ENCODE data around the gene OVAAL. TPM values are rescaled to one million over a fixed set of nuclear protein-coding genes. Genes with fewer than 3 reads are reported as not detected.
"Not testable (repeated sequence)": the region's sequence is repeated elsewhere in the genome, so short reads cannot be mapped to it uniquely, and the experiment has no call there.

Gene OVAAL
- total and polyA plus RNA-seq, 4 donors = 0.17 TPM; not detected in 3

DNA sequence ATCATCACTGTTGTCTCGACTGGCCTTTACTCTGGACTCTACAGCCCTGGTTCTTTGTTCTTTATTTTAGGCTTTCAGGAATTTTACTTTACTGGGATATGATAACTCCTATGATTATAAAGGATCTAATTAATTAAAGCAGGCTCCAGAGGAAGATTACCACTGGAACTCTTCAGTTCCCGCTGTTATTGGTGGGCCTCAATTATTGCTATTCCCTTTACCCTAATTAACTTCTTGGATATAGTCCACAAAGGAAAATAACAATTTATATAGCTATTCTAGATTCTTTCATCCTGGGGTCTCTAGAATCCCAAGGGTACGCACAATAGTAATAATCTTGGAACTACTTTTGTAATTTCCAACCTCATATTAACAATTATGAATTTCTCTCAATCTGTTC lies 8.5 kb upstream of the OVAAL start:
- Histone ChIP-seq H3K4me3 (no peak overlapping the region), H3K36me3 (ENCODE audit: control insufficient read depth in 4 of 4, insufficient read depth in 4 of 4, low read length in 4 of 4) (no peaks in the 10 kb centered on the region), H3K9me3 (ENCODE audit: control insufficient read depth in 4 of 4, insufficient read depth in 3 of 4, low read length in 3 of 4) (no peaks in the 10 kb centered on the region), H3K9ac (ENCODE audit: insufficient read depth in 1 of 2, low read length in 2 of 2) (no peak overlapping the region), H3K4me1 (ENCODE audit: control insufficient read depth in 5 of 5, insufficient read depth in 5 of 5, low read length in 5 of 5) (peaks cover 0 to 3% (median 0%) of the 10 kb centered on the region in 5 donors), H3K27ac (ENCODE audit: low read depth in 1 of 2, low read length in 1 of 2) (no peak overlapping the region), H3K27me3 (ENCODE audit: control insufficient read depth in 3 of 3, insufficient read depth in 3 of 3, low read length in 2 of 3) (no peaks in the 10 kb centered on the region)
- WGBS, 2 donors = 95 to 98% methylated on average over 3 of the region's 3 CpGs
- no peak for ATAC-seq (ENCODE audit: insufficient read depth, low FRiP score)
- no peak for TF ChIP-seq CTCF (IDR thresholded peaks at IDR 0.05; ENCODE audit: control extremely low read depth, extremely low read depth)
- no peak for DNase-seq

DNA sequence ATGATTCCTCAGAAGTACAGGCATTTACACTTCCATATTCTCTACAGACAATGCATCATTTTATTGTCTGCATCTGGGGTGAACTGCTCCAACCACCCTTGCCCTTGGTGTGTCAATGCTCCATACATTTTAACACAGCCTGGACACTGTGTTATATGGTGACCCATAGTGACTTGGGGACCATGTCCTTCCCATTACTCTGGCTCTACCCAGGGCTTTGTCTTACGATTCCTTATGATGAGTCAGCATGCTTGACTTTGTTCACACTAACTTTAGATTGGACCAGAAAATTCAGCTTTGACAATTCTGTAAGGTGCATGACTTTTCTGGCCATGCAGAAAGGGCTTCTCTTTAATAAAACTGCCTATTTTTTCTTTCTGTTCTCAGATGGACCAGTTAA lies 6.8 kb upstream of the OVAAL start:
- WGBS, 2 donors = 69 to 84% methylated on average over 1 of the region's 1 CpG
- H3K4me1 ChIP-seq (ENCODE audit: control insufficient read depth in 5 of 5, insufficient read depth in 5 of 5, low read length in 5 of 5) = no peaks in the 10 kb centered on the region
- no peak for ATAC-seq (ENCODE audit: insufficient read depth, low FRiP score)

DNA sequence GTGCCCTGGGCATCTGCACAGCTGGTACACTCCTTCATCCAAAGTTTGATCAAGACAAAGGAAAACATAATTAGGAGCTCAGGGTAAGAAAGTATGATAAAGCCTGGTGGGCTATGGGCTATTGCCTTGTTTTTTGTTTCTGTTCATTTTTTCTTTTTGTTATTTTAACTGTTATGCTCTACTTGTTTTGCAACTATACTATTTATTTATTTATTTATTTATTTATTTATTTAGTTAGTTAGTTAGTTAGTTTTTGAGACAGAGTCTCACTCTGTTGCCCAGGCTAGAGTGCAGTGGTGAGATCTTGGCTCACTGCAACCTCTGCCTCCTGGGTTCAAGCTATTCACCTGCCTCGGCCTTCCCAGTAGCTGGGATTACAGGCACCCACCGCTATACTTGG lies 5.7 kb upstream of the OVAAL start:
- H3K27ac ChIP-seq (ENCODE audit: low read depth in 1 of 2, low read length in 1 of 2); H3K9ac ChIP-seq (ENCODE audit: insufficient read depth in 1 of 2, low read length in 2 of 2); H3K4me1 ChIP-seq (ENCODE audit: control insufficient read depth in 5 of 5, insufficient read depth in 5 of 5, low read length in 5 of 5); H3K27me3 ChIP-seq (ENCODE audit: control insufficient read depth in 3 of 3, insufficient read depth in 3 of 3, low read length in 2 of 3); H3K4me3 ChIP-seq; DNase-seq; ATAC-seq (ENCODE audit: insufficient read depth, low FRiP score); H3K36me3 ChIP-seq (ENCODE audit: control insufficient read depth in 4 of 4, insufficient read depth in 4 of 4, low read length in 4 of 4); H3K9me3 ChIP-seq (ENCODE audit: control insufficient read depth in 4 of 4, insufficient read depth in 3 of 4, low read length in 3 of 4): not testable (repeated sequence)
- 94 to 96% methylated on average over 2 of the region's 2 CpGs for WGBS, 2 donors

More for the DNA sequence above, 6.8 kb upstream of the OVAAL start:
- H3K36me3 ChIP-seq (ENCODE audit: control insufficient read depth in 4 of 4, insufficient read depth in 4 of 4, low read length in 4 of 4) = no peaks in the 10 kb centered on the region
- no peak for DNase-seq
- no peak for TF ChIP-seq CTCF (IDR thresholded peaks at IDR 0.05; ENCODE audit: control extremely low read depth, extremely low read depth)
- no peaks in the 10 kb centered on the region for H3K27me3 ChIP-seq (ENCODE audit: control insufficient read depth in 3 of 3, insufficient read depth in 3 of 3, low read length in 2 of 3)
- H3K4me3 ChIP-seq = no peak overlapping the region
- H3K27ac ChIP-seq (ENCODE audit: low read depth in 1 of 2, low read length in 1 of 2) = no peak overlapping the region
- no peaks in the 10 kb centered on the region for H3K9me3 ChIP-seq (ENCODE audit: control insufficient read depth in 4 of 4, insufficient read depth in 3 of 4, low read length in 3 of 4)
- no peak overlapping the region for H3K9ac ChIP-seq (ENCODE audit: insufficient read depth in 1 of 2, low read length in 2 of 2)

- Histone ChIP-seq H3K9me3 (ENCODE audit: control insufficient read depth in 4 of 4, insufficient read depth in 3 of 4, low read length in 3 of 4) (no peaks in the 10 kb centered on the region), H3K4me1 (ENCODE audit: control insufficient read depth in 5 of 5, insufficient read depth in 5 of 5, low read length in 5 of 5) (no peaks in the 10 kb centered on the region), H3K4me3 (no peak overlapping the region), H3K27me3 (ENCODE audit: control insufficient read depth in 3 of 3, insufficient read depth in 3 of 3, low read length in 2 of 3) (no peaks in the 10 kb centered on the region), H3K36me3 (ENCODE audit: control insufficient read depth in 4 of 4, insufficient read depth in 4 of 4, low read length in 4 of 4) (no peaks in the 10 kb centered on the region), H3K27ac (ENCODE audit: low read depth in 1 of 2, low read length in 1 of 2) (no peak overlapping the region), H3K9ac (ENCODE audit: insufficient read depth in 1 of 2, low read length in 2 of 2) (no peak overlapping the region)
- TF ChIP-seq CTCF (IDR thresholded peaks at IDR 0.05; ENCODE audit: control extremely low read depth, extremely low read depth) = no peak
- DNase-seq = no peak
- no peak for ATAC-seq (ENCODE audit: insufficient read depth, low FRiP score)
Observed at GRCh38 chr1:180555411-180555810, 3.4 kb upstream of the OVAAL start.
